Right lobe of liver (tissue), 6 donors: ENCODE data around the gene TMEM17. TPM values are rescaled to one million over a fixed set of nuclear protein-coding genes. Genes with fewer than 3 reads are reported as not detected.
A peak's percentile ranks its signal among the peaks of the same experiment; 100 is the strongest.

ENCODE experiments used
- ATAC-seq, 4 donors: fragments of 200-7000 bp; cut with Tn5 transposase; one replicate each; pipeline ENCODE4 v1.9.1; 2020; ENCODE audit warnings: mild to moderate bottlenecking in 4 of 4, moderate library complexity in 4 of 4
- DNase-seq, 3 donors: peaks; one replicate each; pipeline ENCODE4 v3.0.0-alpha.2; 2020
- H3K27ac ChIP-seq, 3 donors: fragments of 200-600 bp; one replicate each; pipeline ENCODE4 v1.8.0; 2022
- H3K27me3 ChIP-seq, 2 donors: fragments of 200-600 bp; one replicate each; pipeline ENCODE4 v1.8.0; 2022
- H3K36me3 ChIP-seq, 4 donors: fragments of 200-600 bp; sonication (generic) in 1 of 4; one replicate each; pipeline versions ENCODE4 v1.5.1 to v1.8.0; 2017 to 2022; ENCODE audit warnings: control low read depth in 1 of 4
- H3K4me1 ChIP-seq, 4 donors: fragments of 200-600 bp; sonication (generic) in 1 of 4; one replicate each; pipeline versions ENCODE4 v1.5.1 to v1.8.0; 2017 to 2022; ENCODE audit warnings: control low read depth in 1 of 4
- H3K4me3 ChIP-seq, 3 donors: fragments of 200-600 bp; one replicate each; pipeline ENCODE4 v1.8.0; 2022
- H3K9me3 ChIP-seq, 4 donors: fragments of 200-600 bp; sonication (generic) in 1 of 4; one replicate each; pipeline versions ENCODE4 v1.5.1 to v1.8.0; 2017 to 2022; ENCODE audit warnings: control low read depth in 1 of 4
- POLR2A ChIP-seq: fragments of 450-650 bp; IDR thresholded peaks from one replicate; pipeline ENCODE4 v1.6.1; 2017; ENCODE audit warnings: antibody characterized with exemption, mild to moderate bottlenecking
- WGBS: methylation state at CpG from one replicate; pipeline ENCODE4 v1.1.6; 2018; ENCODE audit warnings: low coverage, low lambda C conversion rate; ENCODE audit not compliant: insufficient coverage; ENCODE audit errors: missing lambda C conversion rate; 5-methylcytosine and 5-hydroxymethylcytosine counted together
- intact Hi-C, 2 donors: fragments of 100-400 bp; cut with DNase I; formaldehyde crosslinking; loops; one replicate each; pipeline versions ENCODE4 v1.11.2 to v1.14.1; 2022
- total RNA-seq, 6 experiments: library from RNA; depleted of rRNA in 2 of 6; stranded (reverse); fragments of >200 nt in 2 of 6; fragmentation: NEBNext Ultra II Directional in 3 of 6; extraction: Animal tissue kit (Norgen Biotek cat#: 25700) in 3 of 6; gene quantifications; one replicate each; pipeline versions ENCODE4 v1.1.0 to v1.2.4, GENCODE V29; 2016 to 2023
- TF ChIP-seq, protein P1 (sequence below), 4 donors: fragments of 200-600 bp in 3 of 4; fragments of 450-650 bp in 1 of 4; IDR thresholded peaks; one replicate each; pipeline versions ENCODE4 v1.5.1 to v1.8.0; 2016 to 2022; ENCODE audit warnings: antibody characterized with exemption in 4 of 4, mild to moderate bottlenecking in 2 of 4
- donor health status: DM: no; HTN: yes; CAD: no.
- donor health status: DM: no; HTN: no; CAD: no.
- donor health status: DM: no; HTN: no; CAD: no.
- donor health status: DM: no; HTN: yes; CAD: no.
- donor health status: DM: no; HTN: yes; CAD: no.

TMEM17 gene
- total RNA-seq, 6 experiments from 2014 or later, result 0.40 to 1.2 (median 0.87) TPM

DNA sequence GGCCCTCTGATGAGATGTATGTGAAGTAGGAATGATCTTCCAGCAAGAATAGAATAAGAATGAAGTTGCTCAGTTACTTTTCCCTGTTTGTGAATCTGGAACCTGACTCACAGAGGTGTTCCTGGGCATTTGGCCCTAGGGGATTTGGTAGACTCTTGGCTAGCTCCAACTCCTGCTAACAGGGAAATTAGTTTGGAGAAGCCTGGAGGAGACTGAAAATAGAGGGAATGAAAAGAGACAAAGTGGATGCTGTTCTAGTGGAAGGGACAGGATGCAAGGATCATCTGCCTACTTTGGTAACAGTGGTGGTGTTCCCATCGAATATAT lies 19.6 kb downstream of the TMEM17 start:
- Histone ChIP-seq H3K4me1 (peaks cover 0 to 41% (median 21%) of the 10 kb centered on the region in 4 donors), H3K36me3 (no peaks in the 10 kb centered on the region), H3K27ac (peak overlapping the region; percentile 21 to 88 (median 79)), H3K27me3 (no peaks in the 10 kb centered on the region), H3K4me3 (no peak overlapping the region), H3K9me3 (no peaks in the 10 kb centered on the region)
- DNase-seq, result no peak
- TF ChIP-seq, protein P1, sequence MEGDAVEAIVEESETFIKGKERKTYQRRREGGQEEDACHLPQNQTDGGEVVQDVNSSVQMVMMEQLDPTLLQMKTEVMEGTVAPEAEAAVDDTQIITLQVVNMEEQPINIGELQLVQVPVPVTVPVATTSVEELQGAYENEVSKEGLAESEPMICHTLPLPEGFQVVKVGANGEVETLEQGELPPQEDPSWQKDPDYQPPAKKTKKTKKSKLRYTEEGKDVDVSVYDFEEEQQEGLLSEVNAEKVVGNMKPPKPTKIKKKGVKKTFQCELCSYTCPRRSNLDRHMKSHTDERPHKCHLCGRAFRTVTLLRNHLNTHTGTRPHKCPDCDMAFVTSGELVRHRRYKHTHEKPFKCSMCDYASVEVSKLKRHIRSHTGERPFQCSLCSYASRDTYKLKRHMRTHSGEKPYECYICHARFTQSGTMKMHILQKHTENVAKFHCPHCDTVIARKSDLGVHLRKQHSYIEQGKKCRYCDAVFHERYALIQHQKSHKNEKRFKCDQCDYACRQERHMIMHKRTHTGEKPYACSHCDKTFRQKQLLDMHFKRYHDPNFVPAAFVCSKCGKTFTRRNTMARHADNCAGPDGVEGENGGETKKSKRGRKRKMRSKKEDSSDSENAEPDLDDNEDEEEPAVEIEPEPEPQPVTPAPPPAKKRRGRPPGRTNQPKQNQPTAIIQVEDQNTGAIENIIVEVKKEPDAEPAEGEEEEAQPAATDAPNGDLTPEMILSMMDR (IDR thresholded peaks at IDR 0.05), result no peak
- TF ChIP-seq POLR2A, result no peak
- intact Hi-C loops, result no loop called here
- ATAC-seq, result peak in 3 of 4 donors; percentile 21 to 52 (median 31)
- WGBS, result 43% methylated on average over 1 of the region's 1 CpG

GRCh38 chr2:62485761-62486438 lies 20.1 kb downstream of the TMEM17 start:
- peak; percentile 92 to 94 (median 93) for ATAC-seq
- TF ChIP-seq POLR2A, result no peak
- TF ChIP-seq, protein P1 (IDR thresholded peaks at IDR 0.05), result no peak
- Histone ChIP-seq H3K9me3 (no peaks in the 10 kb centered on the region), H3K27ac (peak overlapping the region; percentile 21 to 88 (median 79)), H3K27me3 (no peaks in the 10 kb centered on the region), H3K36me3 (no peaks in the 10 kb centered on the region), H3K4me3 (no peak overlapping the region), H3K4me1 (peaks cover 0 to 39% (median 21%) of the 10 kb centered on the region in 4 donors)
- peak in 2 of 3 donors; percentile 66 to 82 for DNase-seq
- intact Hi-C loops, result no loop called here
- 13% methylated on average over 5 of the region's 5 CpGs for WGBS

- H3K9me3 ChIP-seq, result no peaks in the 10 kb centered on the region
- WGBS, result 79% methylated on average over 6 of the region's 6 CpGs
- DNase-seq (no peak), ATAC-seq (no peak)
- peaks cover 0 to 31% (median 16%) of the 10 kb centered on the region in 4 donors for H3K4me1 ChIP-seq
- H3K4me3 ChIP-seq, result no peak overlapping the region
- intact Hi-C loops, result no loop called here
- no peak overlapping the region for H3K27ac ChIP-seq
- TF ChIP-seq, protein P1 (IDR thresholded peaks at IDR 0.05), result no peak
- no peak for TF ChIP-seq POLR2A
- H3K36me3 ChIP-seq, result no peaks in the 10 kb centered on the region
- no peaks in the 10 kb centered on the region for H3K27me3 ChIP-seq
Measured at GRCh38 chr2:62482558-62483352, 23.2 kb downstream of the TMEM17 start.

DNA sequence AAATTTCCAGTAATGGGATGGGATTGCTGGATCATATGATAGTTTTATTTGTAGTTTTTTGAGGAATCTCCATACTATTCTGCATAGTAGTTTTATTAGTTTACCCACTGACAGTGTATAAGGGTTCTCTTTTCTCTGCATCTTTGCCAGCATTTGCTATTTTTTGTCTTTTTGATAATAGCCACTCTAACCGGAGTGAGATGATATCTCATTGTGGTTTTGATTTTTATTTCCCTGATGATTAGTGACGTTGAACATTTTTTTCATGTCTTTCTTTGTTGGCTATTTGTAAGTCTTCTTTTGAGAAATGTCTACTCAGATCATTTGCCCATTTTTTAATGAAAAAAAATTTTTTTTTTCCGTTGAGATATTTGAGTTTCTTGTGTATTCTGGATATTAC lies 26.1 kb downstream of the TMEM17 start:
- no peaks in the 10 kb centered on the region for H3K9me3 ChIP-seq
- intact Hi-C loops, result no loop called here
- DNase-seq (no peak), ATAC-seq (no peak)
- H3K4me1 ChIP-seq, result peaks cover 0 to 10% (median 3%) of the 10 kb centered on the region in 4 donors
- no peak overlapping the region for H3K27ac ChIP-seq
- TF ChIP-seq POLR2A, result no peak
- TF ChIP-seq, protein P1 (IDR thresholded peaks at IDR 0.05), result no peak
- 77% methylated on average over 3 of the region's 3 CpGs for WGBS
- H3K4me3 ChIP-seq, result no peak overlapping the region
- no peaks in the 10 kb centered on the region for H3K27me3 ChIP-seq
- H3K36me3 ChIP-seq, result no peaks in the 10 kb centered on the region
